GM18873 (cell line): ENCODE results near the gene DRD3.

Source experiments
- ATAC-seq: cut with Tn5 transposase; IDR thresholded peaks from one replicate; pipeline ENCODE4 v1.9.1; 2021; ENCODE audit warnings: mild to moderate bottlenecking, moderate library complexity, moderate number of reproducible peaks; ENCODE audit not compliant: unreplicated experiment, low FRiP score

The DRD3 gene

GRCh38 chr3:114186501-114186900 is 7.6 kb upstream of the DRD3 start:
- no peak for ATAC-seq

- no peak for ATAC-seq
These were observed 723 bp upstream of the DRD3 start for GRCh38 chr3:114179575-114179974.

GRCh38 chr3:114176890-114177289 is 2.0 kb downstream of the DRD3 start:
- no peak for ATAC-seq

GRCh38 chr3:114176487-114176886 is 2.4 kb downstream of the DRD3 start:
- ATAC-seq: no peak

GRCh38 chr3:114175204-114175987 is 3.5 kb downstream of the DRD3 start:
- no peak for ATAC-seq

- ATAC-seq: no peak
These were observed 7.2 kb downstream of the DRD3 start for GRCh38 chr3:114171677-114172076.

- ATAC-seq: no peak
These were observed 10.7 kb downstream of the DRD3 start for GRCh38 chr3:114168150-114168549.

- ATAC-seq: no peak
These were observed 21.5 kb downstream of the DRD3 start for GRCh38 chr3:114157321-114157720.

GRCh38 chr3:114155370-114155821 is 23.5 kb downstream of the DRD3 start:
- no peak for ATAC-seq

GRCh38 chr3:114154321-114154821 is 24.5 kb downstream of the DRD3 start:
- ATAC-seq: no peak

GRCh38 chr3:114152519-114153151 is 26.2 kb downstream of the DRD3 start:
- ATAC-seq: peak; percentile 82

- ATAC-seq: no peak
These were observed 27.8 kb downstream of the DRD3 start for GRCh38 chr3:114151091-114151490.

GRCh38 chr3:114147251-114147650 is 31.6 kb downstream of the DRD3 start:
- no peak for ATAC-seq

- ATAC-seq: peak; percentile 86
These were observed 33.8 kb downstream of the DRD3 start for GRCh38 chr3:114144909-114145688.

GRCh38 chr3:114143817-114144216 is 35.0 kb downstream of the DRD3 start:
- no peak for ATAC-seq

GRCh38 chr3:114139836-114140235 is 39.0 kb downstream of the DRD3 start:
- ATAC-seq: no peak

GRCh38 chr3:114133947-114134346 is 44.9 kb downstream of the DRD3 start:
- no peak for ATAC-seq

- no peak for ATAC-seq
These were observed 46.4 kb downstream of the DRD3 start for GRCh38 chr3:114132500-114132899.

GRCh38 chr3:114128826-114129225 is 50.0 kb downstream of the DRD3 start:
- no peak for ATAC-seq

GRCh38 chr3:114128231-114128630 is 50.6 kb downstream of the DRD3 start:
- no peak for ATAC-seq

GRCh38 chr3:114127517-114127916 is 51.3 kb downstream of the DRD3 start:
- no peak for ATAC-seq
